Smooth muscle cell (in vitro differentiated cells): ENCODE results near the gene FASN. TPM values are rescaled to one million over a fixed set of nuclear protein-coding genes. Genes with fewer than 3 reads are reported as not detected.

Source experiments
- DNase-seq: peaks from one replicate; lab custom pipeline; 2025; ENCODE audit not compliant: unreplicated experiment; lab: John Stamatoyannopoulos, UW
- H2AFZ ChIP-seq: fragments of 200-600 bp; sonication (generic); 2 replicates; pipeline ENCODE4 v1.6.0; 2016; ENCODE audit warnings: antibody characterized with exemption, low read depth, mild to moderate bottlenecking
- H3F3A ChIP-seq: fragments of 200-600 bp; sonication (generic); 2 replicates; pipeline ENCODE4 v1.6.0; 2017; ENCODE audit warnings: antibody characterized with exemption, low read depth
- H3K27ac ChIP-seq: fragments of 200-600 bp; sonication (generic); 2 replicates; pipeline ENCODE4 v1.5.1; 2016; ENCODE audit warnings: low read depth, mild to moderate bottlenecking
- H3K27me3 ChIP-seq: fragments of 200-600 bp; sonication (generic); 2 replicates; pipeline ENCODE4 v1.6.1; 2016; ENCODE audit warnings: low read depth, mild to moderate bottlenecking
- H3K36me3 ChIP-seq: fragments of 200-600 bp; sonication (generic); 2 replicates; pipeline ENCODE4 v1.5.1; 2016; ENCODE audit warnings: low read depth
- H3K4me1 ChIP-seq: fragments of 200-600 bp; sonication (generic); 2 replicates; pipeline ENCODE4 v1.5.1; 2016; ENCODE audit warnings: low read depth
- H3K4me2 ChIP-seq: fragments of 200-600 bp; sonication (generic); 2 replicates; pipeline ENCODE4 v1.6.0; 2016; ENCODE audit warnings: mild to moderate bottlenecking
- H3K4me3 ChIP-seq: fragments of 200-600 bp; sonication (generic); 2 replicates; pipeline ENCODE4 v1.5.1; 2016; ENCODE audit warnings: mild to moderate bottlenecking
- H3K79me2 ChIP-seq: fragments of 200-600 bp; sonication (generic); 2 replicates; pipeline ENCODE4 v1.6.0; 2016; ENCODE audit warnings: low read depth, mild to moderate bottlenecking
- H3K9ac ChIP-seq: fragments of 200-600 bp; sonication (generic); 2 replicates; pipeline ENCODE4 v1.6.0; 2016; ENCODE audit warnings: low read depth
- H3K9me3 ChIP-seq: fragments of 200-600 bp; sonication (generic); replicated peaks from 2 replicates; pipeline ENCODE4 v1.5.1; 2016; ENCODE audit warnings: low read depth
- H4K20me1 ChIP-seq: fragments of 200-600 bp; sonication (generic); 2 replicates; pipeline ENCODE4 v1.6.0; 2016; ENCODE audit warnings: low read depth
- WGBS: methylation state at CpG from one replicate; pipeline ENCODE4 v1.1.7; 2016; ENCODE audit warnings: low lambda C conversion rate; 5-methylcytosine and 5-hydroxymethylcytosine counted together
- polyA plus RNA-seq: library from polyadenylated mRNA; unstranded; fragments of >200 nt; fragmentation: Nextera tagmentation; extraction: Ambion mirVana; gene quantifications from 2 replicates; pipeline ENCODE4 v1.2.1, GENCODE V29; 2016
- total RNA-seq: library from RNA; depleted of rRNA; stranded (reverse); fragments of >200 nt; gene quantifications from 2 replicates; pipeline ENCODE4 v1.2.3, GENCODE V29; 2014
- TF ChIP-seq, protein P1 (sequence below): fragments of 200-600 bp; sonication (generic); IDR thresholded peaks from 2 replicates; pipeline ENCODE4 v1.5.1; 2017; ENCODE audit warnings: borderline replicate concordance, mild to moderate bottlenecking, antibody characterized with exemption; ENCODE audit not compliant: insufficient read depth, poor library complexity, severe bottlenecking

FASN gene
- total and polyA plus RNA-seq, 2 experiments from 2014 or later: 46.6 to 49.3 TPM

- H3K36me3 ChIP-seq: no peaks in the 10 kb centered on the region
- WGBS: 97% methylated on average over 29 of the region's 29 CpGs
Observed at GRCh38 chr17:82089723-82090548, 8.1 kb downstream of the FASN start.

DNA sequence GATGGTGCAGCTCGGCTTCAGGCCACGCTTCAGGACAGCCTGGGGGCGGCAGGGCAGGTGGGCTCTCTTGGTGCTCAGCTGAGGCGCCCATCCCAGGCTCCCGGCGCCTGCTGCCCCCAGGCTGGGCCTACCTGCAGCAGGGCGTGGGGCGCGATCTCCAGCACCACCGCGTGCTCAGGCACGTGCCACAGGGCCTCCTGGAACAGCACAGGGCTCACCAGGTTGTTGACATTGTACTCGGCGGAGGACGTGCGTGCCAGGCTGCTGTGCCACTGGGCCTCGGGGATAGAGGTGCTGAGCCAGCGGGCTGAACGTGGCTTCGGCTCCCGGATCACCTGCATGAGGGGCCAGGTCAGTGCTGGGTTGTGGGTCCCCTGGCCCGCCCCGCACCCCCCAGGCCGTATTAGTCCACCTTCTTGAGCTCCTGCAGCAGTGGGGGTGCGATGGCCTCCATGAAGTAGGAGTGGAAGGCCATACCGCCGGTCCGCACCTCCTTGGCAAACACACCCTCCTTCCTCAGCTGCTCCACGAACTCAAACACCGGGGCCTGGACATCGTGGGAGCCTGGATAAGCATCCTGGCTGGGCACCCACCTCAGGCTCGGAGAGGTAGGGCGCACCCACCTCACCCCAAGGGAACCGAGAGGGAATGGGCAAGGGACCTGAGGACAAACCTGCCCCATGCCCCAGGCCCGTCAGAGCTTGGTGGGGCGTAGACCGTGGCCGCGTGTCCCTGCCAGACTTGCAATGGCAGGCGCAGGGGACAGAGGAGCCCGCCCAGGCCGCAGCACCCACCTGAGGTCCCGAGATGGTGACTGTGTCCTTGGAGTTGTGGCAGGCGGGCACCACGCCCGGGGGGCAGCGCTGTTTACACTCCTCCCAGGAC is 9.0 kb downstream of the FASN start:
- no peak overlapping the region for H3K4me3 ChIP-seq
- no peaks in the 10 kb centered on the region for H3K27me3 ChIP-seq
- H3K27ac ChIP-seq: no peak overlapping the region
- no peak for DNase-seq
- peaks cover 14% of the 10 kb centered on the region for H3K79me2 ChIP-seq
- no peak overlapping the region for H2AFZ ChIP-seq
- no peaks in the 10 kb centered on the region for H3K9me3 ChIP-seq
- H3K4me1 ChIP-seq: no peaks in the 10 kb centered on the region
- TF ChIP-seq, protein P1, sequence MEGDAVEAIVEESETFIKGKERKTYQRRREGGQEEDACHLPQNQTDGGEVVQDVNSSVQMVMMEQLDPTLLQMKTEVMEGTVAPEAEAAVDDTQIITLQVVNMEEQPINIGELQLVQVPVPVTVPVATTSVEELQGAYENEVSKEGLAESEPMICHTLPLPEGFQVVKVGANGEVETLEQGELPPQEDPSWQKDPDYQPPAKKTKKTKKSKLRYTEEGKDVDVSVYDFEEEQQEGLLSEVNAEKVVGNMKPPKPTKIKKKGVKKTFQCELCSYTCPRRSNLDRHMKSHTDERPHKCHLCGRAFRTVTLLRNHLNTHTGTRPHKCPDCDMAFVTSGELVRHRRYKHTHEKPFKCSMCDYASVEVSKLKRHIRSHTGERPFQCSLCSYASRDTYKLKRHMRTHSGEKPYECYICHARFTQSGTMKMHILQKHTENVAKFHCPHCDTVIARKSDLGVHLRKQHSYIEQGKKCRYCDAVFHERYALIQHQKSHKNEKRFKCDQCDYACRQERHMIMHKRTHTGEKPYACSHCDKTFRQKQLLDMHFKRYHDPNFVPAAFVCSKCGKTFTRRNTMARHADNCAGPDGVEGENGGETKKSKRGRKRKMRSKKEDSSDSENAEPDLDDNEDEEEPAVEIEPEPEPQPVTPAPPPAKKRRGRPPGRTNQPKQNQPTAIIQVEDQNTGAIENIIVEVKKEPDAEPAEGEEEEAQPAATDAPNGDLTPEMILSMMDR: no peak
- H3K4me2 ChIP-seq: no peak overlapping the region
- 97% methylated on average over 47 of the region's 47 CpGs for WGBS
- peaks cover 80% of the 10 kb centered on the region for H4K20me1 ChIP-seq
- H3K36me3 ChIP-seq: no peaks in the 10 kb centered on the region
- H3F3A ChIP-seq: no peaks in the 10 kb centered on the region
- no peak overlapping the region for H3K9ac ChIP-seq

More at GRCh38 chr17:82089723-82090548, 8.1 kb downstream of the FASN start:
- Histone ChIP-seq H3K27ac (no peak overlapping the region), H3K9me3 (no peaks in the 10 kb centered on the region), H3F3A (no peaks in the 10 kb centered on the region), H3K79me2 (peaks cover 23% of the 10 kb centered on the region), H3K4me1 (no peaks in the 10 kb centered on the region), H3K4me2 (no peak overlapping the region), H3K27me3 (no peaks in the 10 kb centered on the region), H4K20me1 (peaks cover 79% of the 10 kb centered on the region), H3K4me3 (no peak overlapping the region), H3K9ac (no peak overlapping the region), H2AFZ (no peak overlapping the region)
- DNase-seq: no peak
- TF ChIP-seq, protein P1: no peak

- Histone ChIP-seq H4K20me1 (peaks cover 81% of the 10 kb centered on the region), H3F3A (no peaks in the 10 kb centered on the region), H3K79me2 (peaks cover 6% of the 10 kb centered on the region), H2AFZ (no peak overlapping the region), H3K36me3 (no peaks in the 10 kb centered on the region), H3K4me2 (no peak overlapping the region), H3K9ac (no peak overlapping the region), H3K9me3 (no peaks in the 10 kb centered on the region), H3K27ac (no peak overlapping the region), H3K4me3 (no peak overlapping the region), H3K4me1 (no peaks in the 10 kb centered on the region), H3K27me3 (no peaks in the 10 kb centered on the region)
- DNase-seq: no peak
- 97% methylated on average over 37 of the region's 48 CpGs for WGBS
- TF ChIP-seq, protein P1: no peak
Observed at GRCh38 chr17:82087961-82088837, 9.8 kb downstream of the FASN start.
